Measurements from ENCODE around the gene RPL3. TPM values are rescaled to one million over a fixed set of nuclear protein-coding genes. Genes with fewer than 3 reads are reported as not detected.

Gene RPL3
- polyA plus RNA-seq, 1 donor from 2014 or later, result 1,527 TPM

DNA sequence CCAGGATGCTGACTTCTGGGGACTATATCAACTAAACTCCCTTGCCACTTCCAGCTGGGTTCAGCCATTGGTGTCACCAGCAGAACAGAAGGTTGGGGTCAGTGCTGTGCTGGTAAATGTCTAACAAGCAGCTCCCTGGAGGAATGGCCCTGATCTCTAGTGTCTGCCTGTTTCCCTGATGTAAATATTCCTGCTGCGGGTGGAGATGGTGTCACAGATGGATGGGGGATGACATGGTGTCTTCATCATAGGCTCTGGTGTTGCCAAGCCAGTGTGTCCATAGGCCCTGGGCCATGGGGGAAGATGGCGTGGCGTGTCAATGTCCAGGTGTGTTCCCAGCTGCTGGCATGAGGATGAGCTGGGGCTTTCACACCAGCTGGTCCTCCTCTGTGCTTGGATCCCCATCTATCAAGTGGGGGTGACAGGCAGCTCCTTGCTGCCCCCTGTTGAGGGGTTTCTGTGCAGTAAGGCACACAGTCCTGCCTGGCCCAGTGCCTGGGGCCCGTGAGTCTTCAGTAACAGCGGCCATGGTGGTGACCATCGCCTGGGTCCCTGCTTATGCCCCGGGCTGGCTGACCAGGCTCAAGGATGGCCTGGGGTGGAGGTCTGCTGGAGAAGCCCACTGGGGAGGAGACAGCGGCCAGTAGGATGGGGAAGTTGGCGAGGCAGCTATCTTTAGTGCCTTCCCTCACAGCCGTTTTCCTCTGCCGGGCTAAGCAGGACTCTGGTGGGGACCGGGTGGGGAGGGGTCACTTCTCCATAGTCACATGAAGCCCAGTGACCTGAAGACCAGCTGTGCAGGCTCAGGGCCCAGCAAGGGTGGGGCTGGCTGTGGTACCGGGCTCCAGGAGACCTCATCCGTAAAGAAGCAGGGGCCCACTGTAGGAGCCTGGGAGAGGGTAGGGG lies 12.7 kb downstream of the RPL3 start:
- H3K27ac ChIP-seq (ENCODE audit: low read length), result no peak overlapping the region
- no peak overlapping the region for H2AFZ ChIP-seq (ENCODE audit: low read depth, low read length)
- TF ChIP-seq RAD21 (conservative IDR thresholded peaks at IDR 0.05) (no peak), POLR2AphosphoS5 (IDR thresholded peaks at IDR 0.05) (no peak), EP300 (conservative IDR thresholded peaks at IDR 0.05; ENCODE audit: poor library complexity, severe bottlenecking) (no peak)
- TF ChIP-seq, protein P1, sequence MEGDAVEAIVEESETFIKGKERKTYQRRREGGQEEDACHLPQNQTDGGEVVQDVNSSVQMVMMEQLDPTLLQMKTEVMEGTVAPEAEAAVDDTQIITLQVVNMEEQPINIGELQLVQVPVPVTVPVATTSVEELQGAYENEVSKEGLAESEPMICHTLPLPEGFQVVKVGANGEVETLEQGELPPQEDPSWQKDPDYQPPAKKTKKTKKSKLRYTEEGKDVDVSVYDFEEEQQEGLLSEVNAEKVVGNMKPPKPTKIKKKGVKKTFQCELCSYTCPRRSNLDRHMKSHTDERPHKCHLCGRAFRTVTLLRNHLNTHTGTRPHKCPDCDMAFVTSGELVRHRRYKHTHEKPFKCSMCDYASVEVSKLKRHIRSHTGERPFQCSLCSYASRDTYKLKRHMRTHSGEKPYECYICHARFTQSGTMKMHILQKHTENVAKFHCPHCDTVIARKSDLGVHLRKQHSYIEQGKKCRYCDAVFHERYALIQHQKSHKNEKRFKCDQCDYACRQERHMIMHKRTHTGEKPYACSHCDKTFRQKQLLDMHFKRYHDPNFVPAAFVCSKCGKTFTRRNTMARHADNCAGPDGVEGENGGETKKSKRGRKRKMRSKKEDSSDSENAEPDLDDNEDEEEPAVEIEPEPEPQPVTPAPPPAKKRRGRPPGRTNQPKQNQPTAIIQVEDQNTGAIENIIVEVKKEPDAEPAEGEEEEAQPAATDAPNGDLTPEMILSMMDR (IDR thresholded peaks at IDR 0.05; ENCODE audit: poor library complexity, severe bottlenecking), result peak; percentile 15
- H3K9ac ChIP-seq (ENCODE audit: low read length), result no peak overlapping the region
- no peaks in the 10 kb centered on the region for H3K9me3 ChIP-seq (ENCODE audit: low read length)
- H3K9me2 ChIP-seq (ENCODE audit: insufficient read depth, low read length), result no peaks in the 10 kb centered on the region
- no peaks in the 10 kb centered on the region for H3K27me3 ChIP-seq (ENCODE audit: insufficient read depth, low read depth, low read length)
- H3K79me2 ChIP-seq (replicated peaks; ENCODE audit: insufficient read depth, low read length), result no peaks in the 10 kb centered on the region
- H3K4me2 ChIP-seq (ENCODE audit: low read length), result no peak overlapping the region
- peaks cover 3% of the 10 kb centered on the region for H3K36me3 ChIP-seq (ENCODE audit: insufficient read depth, low read length)
- H3K4me3 ChIP-seq (ENCODE audit: low read length), result no peak overlapping the region
- no peaks in the 10 kb centered on the region for H3F3A ChIP-seq (ENCODE audit: insufficient read depth, low read length, poor library complexity, severe bottlenecking)
- no peaks in the 10 kb centered on the region for H4K20me1 ChIP-seq (ENCODE audit: insufficient read depth)

DNA sequence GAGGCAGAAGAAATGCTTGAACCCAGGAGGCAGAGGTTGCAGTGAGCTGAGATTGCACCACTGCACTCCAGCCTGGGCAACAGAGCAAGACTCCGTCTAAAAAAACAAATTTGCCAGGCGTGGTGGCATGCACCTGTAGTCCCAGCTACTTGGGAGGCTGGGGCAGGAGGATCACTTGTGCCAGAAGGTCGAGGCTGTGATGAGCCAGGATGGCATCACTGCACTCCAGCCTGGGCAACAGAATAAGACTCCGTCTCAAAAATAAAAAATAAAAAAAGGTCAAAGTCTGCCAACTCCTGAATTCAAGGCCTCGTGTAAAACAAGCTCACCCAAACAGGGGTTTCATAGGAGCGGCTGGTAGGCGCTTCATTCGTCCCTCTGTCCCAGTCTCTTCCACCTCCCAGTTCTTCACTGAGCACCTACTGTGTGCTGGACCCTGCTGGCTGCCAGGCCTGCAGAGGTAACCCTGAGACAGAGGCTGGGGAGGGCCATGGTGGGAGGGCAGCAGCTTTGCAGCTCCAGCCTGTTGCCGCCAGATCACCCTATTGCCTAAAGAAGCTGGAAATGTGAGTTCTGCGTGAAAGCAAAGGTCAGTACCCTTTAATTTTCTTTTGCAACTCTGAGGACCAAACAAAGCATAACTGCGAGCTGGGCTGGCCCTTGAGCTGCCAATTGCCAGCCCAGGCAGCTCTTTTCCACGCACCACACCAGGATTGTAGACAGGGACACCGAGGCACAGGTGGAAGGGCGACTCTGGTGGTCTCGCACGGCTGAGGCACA lies 15.3 kb downstream of the RPL3 start:
- H3K9ac ChIP-seq (ENCODE audit: low read length), result no peak overlapping the region
- no peak overlapping the region for H3K4me2 ChIP-seq (ENCODE audit: low read length)
- no peaks in the 10 kb centered on the region for H3K36me3 ChIP-seq (ENCODE audit: insufficient read depth, low read length)
- H3K27ac ChIP-seq (ENCODE audit: low read length), result no peak overlapping the region
- H3K79me2 ChIP-seq (replicated peaks; ENCODE audit: insufficient read depth, low read length), result no peaks in the 10 kb centered on the region
- H3F3A ChIP-seq (ENCODE audit: insufficient read depth, low read length, poor library complexity, severe bottlenecking), result no peaks in the 10 kb centered on the region
- TF ChIP-seq, protein P2, sequence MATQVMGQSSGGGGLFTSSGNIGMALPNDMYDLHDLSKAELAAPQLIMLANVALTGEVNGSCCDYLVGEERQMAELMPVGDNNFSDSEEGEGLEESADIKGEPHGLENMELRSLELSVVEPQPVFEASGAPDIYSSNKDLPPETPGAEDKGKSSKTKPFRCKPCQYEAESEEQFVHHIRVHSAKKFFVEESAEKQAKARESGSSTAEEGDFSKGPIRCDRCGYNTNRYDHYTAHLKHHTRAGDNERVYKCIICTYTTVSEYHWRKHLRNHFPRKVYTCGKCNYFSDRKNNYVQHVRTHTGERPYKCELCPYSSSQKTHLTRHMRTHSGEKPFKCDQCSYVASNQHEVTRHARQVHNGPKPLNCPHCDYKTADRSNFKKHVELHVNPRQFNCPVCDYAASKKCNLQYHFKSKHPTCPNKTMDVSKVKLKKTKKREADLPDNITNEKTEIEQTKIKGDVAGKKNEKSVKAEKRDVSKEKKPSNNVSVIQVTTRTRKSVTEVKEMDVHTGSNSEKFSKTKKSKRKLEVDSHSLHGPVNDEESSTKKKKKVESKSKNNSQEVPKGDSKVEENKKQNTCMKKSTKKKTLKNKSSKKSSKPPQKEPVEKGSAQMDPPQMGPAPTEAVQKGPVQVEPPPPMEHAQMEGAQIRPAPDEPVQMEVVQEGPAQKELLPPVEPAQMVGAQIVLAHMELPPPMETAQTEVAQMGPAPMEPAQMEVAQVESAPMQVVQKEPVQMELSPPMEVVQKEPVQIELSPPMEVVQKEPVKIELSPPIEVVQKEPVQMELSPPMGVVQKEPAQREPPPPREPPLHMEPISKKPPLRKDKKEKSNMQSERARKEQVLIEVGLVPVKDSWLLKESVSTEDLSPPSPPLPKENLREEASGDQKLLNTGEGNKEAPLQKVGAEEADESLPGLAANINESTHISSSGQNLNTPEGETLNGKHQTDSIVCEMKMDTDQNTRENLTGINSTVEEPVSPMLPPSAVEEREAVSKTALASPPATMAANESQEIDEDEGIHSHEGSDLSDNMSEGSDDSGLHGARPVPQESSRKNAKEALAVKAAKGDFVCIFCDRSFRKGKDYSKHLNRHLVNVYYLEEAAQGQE (IDR thresholded peaks at IDR 0.05; ENCODE audit: borderline replicate concordance), result no peak
- no peak for TF ChIP-seq TAF1 (IDR thresholded peaks at IDR 0.05; ENCODE audit: low read depth)
- no peak for TF ChIP-seq MXI1 (conservative IDR thresholded peaks at IDR 0.05; ENCODE audit: poor library complexity, severe bottlenecking)
- no peak for TF ChIP-seq SMC3 (conservative IDR thresholded peaks at IDR 0.05; ENCODE audit: poor library complexity)
- no peak for TF ChIP-seq EZH2 (IDR thresholded peaks at IDR 0.05; ENCODE audit: borderline replicate concordance, insufficient read depth, low read length, poor library complexity, severe bottlenecking)
- TF ChIP-seq, protein P1 (IDR thresholded peaks at IDR 0.05; ENCODE audit: poor library complexity, severe bottlenecking), result no peak
- no peak for TF ChIP-seq EP300 (conservative IDR thresholded peaks at IDR 0.05; ENCODE audit: poor library complexity, severe bottlenecking)
- TF ChIP-seq RAD21 (conservative IDR thresholded peaks at IDR 0.05), result no peak
- no peak for TF ChIP-seq POLR2AphosphoS5 (IDR thresholded peaks at IDR 0.05)
- H3K9me3 ChIP-seq (ENCODE audit: low read length), result no peaks in the 10 kb centered on the region
- no peaks in the 10 kb centered on the region for H3K27me3 ChIP-seq (ENCODE audit: insufficient read depth, low read depth, low read length)
- no peaks in the 10 kb centered on the region for H4K20me1 ChIP-seq (ENCODE audit: insufficient read depth)
- no peak overlapping the region for H3K4me3 ChIP-seq (ENCODE audit: low read length)
- no peak overlapping the region for H2AFZ ChIP-seq (ENCODE audit: low read depth, low read length)
- H3K9me2 ChIP-seq (ENCODE audit: insufficient read depth, low read length), result no peaks in the 10 kb centered on the region
